SH-SY5Y (cell line): ENCODE data around the gene CTSZ.

ENCODE experiments used
- GATA2 ChIP-seq: IDR thresholded peaks from 2 replicates; pipeline ENCODE4 v1.6.1; 2011; ENCODE audit warnings: mild to moderate bottlenecking, low read depth, low read length
- GATA3 ChIP-seq: IDR thresholded peaks from 2 replicates; pipeline ENCODE4 v1.6.1; 2011; ENCODE audit warnings: low read depth, mild to moderate bottlenecking, low read length, moderate library complexity

The CTSZ gene

GRCh38 chr20:59024111-59024530 lies 17.1 kb upstream of the CTSZ start:
- TF ChIP-seq GATA2 (no peak), GATA3 (no peak)

- TF ChIP-seq GATA2 (no peak), GATA3 (no peak)
Observed at GRCh38 chr20:59023616-59024015, 16.6 kb upstream of the CTSZ start.

GRCh38 chr20:59022754-59023153 lies 15.7 kb upstream of the CTSZ start:
- TF ChIP-seq GATA3 (no peak), GATA2 (no peak)

GRCh38 chr20:59020938-59021551 lies 14.0 kb upstream of the CTSZ start:
- TF ChIP-seq GATA2 (no peak), GATA3 (no peak)

GRCh38 chr20:59019217-59019616 lies 12.2 kb upstream of the CTSZ start, which contains the start of gene TUBB1:
TSS of gene TUBB1 (plus strand) at chr20:59019429. CDS start at chr20:59019523, 94 bp downstream.
- no peak for TF ChIP-seq GATA2
- no peak for TF ChIP-seq GATA3

GRCh38 chr20:59018817-59019216 lies 11.8 kb upstream of the CTSZ start:
- TF ChIP-seq GATA3 (no peak), GATA2 (no peak)

- no peak for TF ChIP-seq GATA3
- TF ChIP-seq GATA2: no peak
Observed at GRCh38 chr20:59017493-59018231, 10.6 kb upstream of the CTSZ start.

- TF ChIP-seq GATA3 (no peak), GATA2 (no peak)
Observed at GRCh38 chr20:59016795-59017492, 9.9 kb upstream of the CTSZ start.

GRCh38 chr20:59015812-59016711 lies 9.0 kb upstream of the CTSZ start:
- TF ChIP-seq GATA2 (peak; percentile 62), GATA3 (no peak)

- TF ChIP-seq GATA2 (no peak), GATA3 (no peak)
Observed at GRCh38 chr20:59015411-59015810, 8.4 kb upstream of the CTSZ start.

GRCh38 chr20:59014680-59015389 lies 7.8 kb upstream of the CTSZ start:
- TF ChIP-seq GATA3 (no peak), GATA2 (no peak)

GRCh38 chr20:59013959-59014608 lies 7.0 kb upstream of the CTSZ start:
- TF ChIP-seq GATA3: no peak
- no peak for TF ChIP-seq GATA2
